Gastroesophageal sphincter (tissue), 4 donors: ENCODE measurements around the gene USP15. TPM values are rescaled to one million over a fixed set of nuclear protein-coding genes. Genes with fewer than 3 reads are reported as not detected.

Source experiments
- ATAC-seq: fragments of 150-250 bp; one replicate; pipeline ENCODE4 v1.9.1; 2016; ENCODE audit warnings: mild to moderate bottlenecking, moderate library complexity
- H3K27ac ChIP-seq, 4 donors: fragments of 200-600 bp; sonication (generic) in 3 of 4; 1 replicate in 3 of 4; 2 replicates in 1 of 4; pipeline ENCODE4 v1.5.1; 2016 to 2019
- H3K27me3 ChIP-seq: fragments of 200-600 bp; sonication (generic); one replicate; pipeline ENCODE4 v1.5.1; 2019
- H3K36me3 ChIP-seq, 2 donors: fragments of 200-600 bp; sonication (generic); one replicate each; pipeline ENCODE4 v1.5.1; 2019; ENCODE audit warnings: control low read depth in 1 of 2
- H3K4me1 ChIP-seq, 3 donors: fragments of 200-600 bp; sonication (generic); 1 replicate in 2 of 3; 2 replicates in 1 of 3; pipeline ENCODE4 v1.5.1; 2016 to 2019; ENCODE audit warnings: control low read depth in 2 of 3
- H3K4me3 ChIP-seq, 2 donors: fragments of 200-600 bp; sonication (generic); one replicate each; pipeline ENCODE4 v1.5.1; 2019; ENCODE audit warnings: mild to moderate bottlenecking in 1 of 2, moderate library complexity in 1 of 2
- H3K9me3 ChIP-seq, 3 donors: fragments of 200-600 bp; sonication (generic); one replicate each; pipeline ENCODE4 v1.5.1; 2017 to 2019; ENCODE audit warnings: control low read depth in 2 of 3
- EP300 ChIP-seq: sonication (generic); formaldehyde crosslinking; IDR thresholded peaks from one replicate; pipeline ENCODE4 v1.6.1; 2017; ENCODE audit warnings: antibody characterized with exemption, mild to moderate bottlenecking
- POLR2A ChIP-seq, 2 donors: fragments of 450-650 bp; IDR thresholded peaks; one replicate each; pipeline ENCODE4 v1.6.1; 2017; ENCODE audit warnings: antibody characterized with exemption in 2 of 2, mild to moderate bottlenecking in 2 of 2, moderate library complexity in 1 of 2
- POLR2AphosphoS5 ChIP-seq: sonication (generic); formaldehyde crosslinking; IDR thresholded peaks from one replicate; pipeline ENCODE4 v1.6.1; 2017; ENCODE audit warnings: antibody characterized with exemption
- WGBS, 2 donors: methylation state at CpG; one replicate each; pipeline ENCODE4 v1.1.5; 2018; ENCODE audit warnings: low coverage in 1 of 2; 5-methylcytosine and 5-hydroxymethylcytosine counted together
- total RNA-seq, 4 donors: library from RNA; depleted of rRNA; stranded (reverse); fragments of >200 nt; gene quantifications; one replicate each; pipeline ENCODE4 v1.1.0, GENCODE V29; 2016
- TF ChIP-seq, protein P1 (sequence below), 4 experiments: fragments of 200-600 bp in 2 of 4; fragments of 450-650 bp in 2 of 4; sonication (generic) in 1 of 4; IDR thresholded peaks; one replicate each; pipeline ENCODE4 v1.5.1; 2017 to 2019; ENCODE audit warnings: antibody characterized with exemption in 4 of 4, mild to moderate bottlenecking in 2 of 4, moderate library complexity in 2 of 4

The USP15 gene
- total RNA-seq, 4 donors from 2014 or later, result 33.6 to 84.8 (median 70.0) TPM

DNA sequence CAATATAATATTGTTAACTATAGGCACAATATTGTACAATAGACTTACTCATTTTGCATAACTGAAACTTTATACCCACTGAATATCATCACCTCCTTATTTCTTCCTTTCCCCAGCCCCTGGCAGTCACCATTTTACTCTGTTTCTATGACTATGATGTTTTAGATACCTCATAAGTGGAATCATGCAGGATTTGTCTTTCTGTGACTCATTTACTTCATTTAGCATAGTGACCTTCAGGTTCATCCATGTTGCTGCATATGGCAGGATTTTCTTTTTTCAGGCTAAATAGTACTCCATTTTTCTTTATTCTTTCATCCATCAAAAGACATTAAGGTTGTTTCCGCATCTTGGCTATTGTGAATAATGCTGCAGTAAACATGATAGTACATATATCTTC is 18.9 kb downstream of the USP15 start:
- TF ChIP-seq POLR2A (IDR thresholded peaks at IDR 0.05), result no peak
- TF ChIP-seq, protein P1, sequence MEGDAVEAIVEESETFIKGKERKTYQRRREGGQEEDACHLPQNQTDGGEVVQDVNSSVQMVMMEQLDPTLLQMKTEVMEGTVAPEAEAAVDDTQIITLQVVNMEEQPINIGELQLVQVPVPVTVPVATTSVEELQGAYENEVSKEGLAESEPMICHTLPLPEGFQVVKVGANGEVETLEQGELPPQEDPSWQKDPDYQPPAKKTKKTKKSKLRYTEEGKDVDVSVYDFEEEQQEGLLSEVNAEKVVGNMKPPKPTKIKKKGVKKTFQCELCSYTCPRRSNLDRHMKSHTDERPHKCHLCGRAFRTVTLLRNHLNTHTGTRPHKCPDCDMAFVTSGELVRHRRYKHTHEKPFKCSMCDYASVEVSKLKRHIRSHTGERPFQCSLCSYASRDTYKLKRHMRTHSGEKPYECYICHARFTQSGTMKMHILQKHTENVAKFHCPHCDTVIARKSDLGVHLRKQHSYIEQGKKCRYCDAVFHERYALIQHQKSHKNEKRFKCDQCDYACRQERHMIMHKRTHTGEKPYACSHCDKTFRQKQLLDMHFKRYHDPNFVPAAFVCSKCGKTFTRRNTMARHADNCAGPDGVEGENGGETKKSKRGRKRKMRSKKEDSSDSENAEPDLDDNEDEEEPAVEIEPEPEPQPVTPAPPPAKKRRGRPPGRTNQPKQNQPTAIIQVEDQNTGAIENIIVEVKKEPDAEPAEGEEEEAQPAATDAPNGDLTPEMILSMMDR (IDR thresholded peaks at IDR 0.05), result no peak
- TF ChIP-seq EP300, result no peak
- no peak for TF ChIP-seq POLR2AphosphoS5
- WGBS, 2 donors, result 85 to 100% methylated on average over 1 of the region's 1 CpG
- no peak for ATAC-seq

DNA sequence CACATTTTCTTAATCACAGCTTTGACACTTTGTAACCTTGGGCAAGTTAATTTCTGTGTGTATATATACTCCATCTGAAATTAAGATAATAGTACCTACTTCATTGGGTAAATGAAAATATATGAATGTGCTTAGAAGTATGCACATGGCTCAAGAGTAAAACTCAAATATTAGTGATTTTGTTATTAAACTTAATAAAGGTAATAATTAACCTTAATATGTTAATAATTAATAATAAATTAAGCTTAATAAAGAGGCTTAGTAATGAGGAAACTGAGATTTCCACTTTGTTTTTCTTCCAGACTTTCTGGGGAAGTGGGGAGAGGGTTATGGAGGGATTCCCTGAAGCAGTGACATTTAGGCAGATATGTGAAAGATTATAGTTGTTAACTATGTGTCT is 19.8 kb downstream of the USP15 start:
- Histone ChIP-seq H3K27me3 (no peaks in the 10 kb centered on the region), H3K4me3 (no peak overlapping the region), H3K36me3 (no peaks in the 10 kb centered on the region), H3K4me1 (peaks cover 0 to 55% (median 2%) of the 10 kb centered on the region in 3 donors), H3K9me3 (no peaks in the 10 kb centered on the region), H3K27ac (no peak overlapping the region)
- TF ChIP-seq, protein P1 (IDR thresholded peaks at IDR 0.05), result no peak
- no peak for TF ChIP-seq POLR2A (IDR thresholded peaks at IDR 0.05)
- no peak for ATAC-seq

More for the DNA sequence above, 18.9 kb downstream of the USP15 start:
- Histone ChIP-seq H3K27me3 (no peaks in the 10 kb centered on the region), H3K36me3 (no peaks in the 10 kb centered on the region), H3K9me3 (no peaks in the 10 kb centered on the region), H3K27ac (no peak overlapping the region), H3K4me3 (no peak overlapping the region), H3K4me1 (peaks cover 0 to 56% (median 2%) of the 10 kb centered on the region in 3 donors)

DNA sequence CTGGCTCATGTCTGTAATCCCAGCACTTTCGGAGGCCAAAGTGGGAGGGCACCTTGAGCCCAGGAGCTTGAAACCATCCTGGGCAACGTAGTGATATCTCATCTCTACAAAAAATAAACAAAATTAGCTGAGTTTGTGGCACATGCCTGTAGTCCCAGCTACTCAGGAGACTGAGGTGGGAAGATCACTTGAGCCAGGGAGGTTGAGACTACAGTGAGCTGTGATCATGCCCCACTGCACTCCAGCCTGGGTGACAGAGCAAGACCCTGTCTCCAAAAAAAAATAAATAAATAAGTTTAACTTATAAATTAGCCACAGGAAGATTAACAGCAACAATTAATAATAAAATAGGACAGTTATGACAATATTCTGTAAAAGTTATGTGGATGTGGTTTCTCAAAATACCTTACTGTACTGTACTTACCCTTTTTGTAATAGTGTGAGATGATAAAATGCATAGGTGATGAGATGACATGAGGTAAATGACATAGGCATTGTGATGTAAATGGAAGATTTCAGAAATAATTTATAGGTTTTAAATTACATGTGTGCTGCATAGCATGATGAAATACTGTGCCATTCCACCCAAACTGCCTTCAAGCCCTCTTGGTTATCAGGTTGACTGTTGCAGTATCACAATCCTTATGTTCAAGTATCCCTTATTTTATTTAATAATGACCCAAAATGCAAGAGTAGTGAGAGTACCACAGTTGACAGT is 22.0 kb downstream of the USP15 start:
- Histone ChIP-seq H3K27me3 (no peaks in the 10 kb centered on the region), H3K4me1 (peaks cover 0 to 48% (median 8%) of the 10 kb centered on the region in 3 donors), H3K27ac (no peak overlapping the region), H3K4me3 (no peak overlapping the region), H3K9me3 (no peaks in the 10 kb centered on the region), H3K36me3 (no peaks in the 10 kb centered on the region)
- TF ChIP-seq POLR2A (IDR thresholded peaks at IDR 0.05) (no peak), POLR2AphosphoS5 (no peak), EP300 (no peak)
- TF ChIP-seq, protein P1 (IDR thresholded peaks at IDR 0.05), result no peak
- WGBS, 2 donors, result 60% methylated on average over 1 of the region's 2 CpGs
- no peak for ATAC-seq

DNA sequence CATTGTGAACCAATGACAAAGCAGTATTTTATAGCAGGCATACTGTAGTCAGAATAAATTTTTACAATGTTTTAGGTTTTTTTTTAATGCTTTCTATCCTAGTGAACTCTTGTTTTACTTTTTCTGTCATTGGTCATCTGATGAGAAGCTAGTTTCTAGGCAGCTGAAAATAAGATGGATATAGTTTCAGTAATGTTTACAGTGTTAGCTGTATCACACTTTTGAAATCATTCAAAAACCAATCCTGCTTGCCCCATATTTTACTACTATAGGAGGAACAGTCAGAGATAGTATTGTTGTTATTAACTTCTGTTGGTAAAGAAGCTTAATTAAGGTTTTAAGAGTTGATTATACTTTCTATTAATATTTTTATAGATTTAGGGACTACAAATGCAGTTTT is 24.5 kb downstream of the USP15 start:
- peaks cover 0 to 44% (median 8%) of the 10 kb centered on the region in 3 donors for H3K4me1 ChIP-seq
- H3K36me3 ChIP-seq, result no peaks in the 10 kb centered on the region

DNA sequence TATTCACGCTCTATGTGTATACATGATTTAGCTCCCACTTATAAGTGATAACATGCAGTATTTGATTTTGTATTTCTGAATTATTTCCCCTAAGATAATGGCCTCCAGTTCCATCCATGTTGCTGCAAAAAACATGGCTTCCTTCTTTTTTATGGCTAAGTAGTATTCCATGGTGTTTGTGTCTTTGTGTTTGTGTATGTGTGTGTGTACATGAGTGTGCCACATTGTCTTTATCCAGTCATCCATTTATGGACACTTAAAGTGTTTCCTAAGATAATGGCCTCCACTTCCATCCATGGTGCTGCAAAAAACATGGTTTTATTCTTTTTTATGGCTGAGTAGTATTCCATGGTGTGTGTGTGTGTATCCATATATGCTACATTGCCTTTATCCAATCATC is 25.1 kb downstream of the USP15 start:
- Histone ChIP-seq H3K4me1 (peaks cover 0 to 44% (median 8%) of the 10 kb centered on the region in 3 donors), H3K4me3 (no peak overlapping the region), H3K27me3 (no peaks in the 10 kb centered on the region), H3K36me3 (no peaks in the 10 kb centered on the region), H3K27ac (no peak overlapping the region), H3K9me3 (peaks cover 0 to 7% (median 0%) of the 10 kb centered on the region in 3 donors)
- TF ChIP-seq EP300, result no peak
- TF ChIP-seq POLR2A (IDR thresholded peaks at IDR 0.05), result no peak
- TF ChIP-seq, protein P1 (IDR thresholded peaks at IDR 0.05), result no peak
- TF ChIP-seq POLR2AphosphoS5, result no peak
- no peak for ATAC-seq
- WGBS, 2 donors, result 89 to 93% methylated on average over 1 of the region's 1 CpG

More for the DNA sequence above, 24.5 kb downstream of the USP15 start:
- TF ChIP-seq, protein P1 (IDR thresholded peaks at IDR 0.05), result no peak
- TF ChIP-seq EP300 (no peak), POLR2A (IDR thresholded peaks at IDR 0.05) (no peak), POLR2AphosphoS5 (no peak)
- no peak for ATAC-seq
- Histone ChIP-seq H3K4me3 (no peak overlapping the region), H3K27me3 (no peaks in the 10 kb centered on the region), H3K9me3 (peaks cover 0 to 1% (median 0%) of the 10 kb centered on the region in 3 donors), H3K27ac (no peak overlapping the region)
